ENCODE measurements around the gene MYBPC2. TPM values are rescaled to one million over a fixed set of nuclear protein-coding genes. Genes with fewer than 3 reads are reported as not detected.

The MYBPC2 gene
- total RNA-seq, 1 donor from 2014 or later = not detected

DNA sequence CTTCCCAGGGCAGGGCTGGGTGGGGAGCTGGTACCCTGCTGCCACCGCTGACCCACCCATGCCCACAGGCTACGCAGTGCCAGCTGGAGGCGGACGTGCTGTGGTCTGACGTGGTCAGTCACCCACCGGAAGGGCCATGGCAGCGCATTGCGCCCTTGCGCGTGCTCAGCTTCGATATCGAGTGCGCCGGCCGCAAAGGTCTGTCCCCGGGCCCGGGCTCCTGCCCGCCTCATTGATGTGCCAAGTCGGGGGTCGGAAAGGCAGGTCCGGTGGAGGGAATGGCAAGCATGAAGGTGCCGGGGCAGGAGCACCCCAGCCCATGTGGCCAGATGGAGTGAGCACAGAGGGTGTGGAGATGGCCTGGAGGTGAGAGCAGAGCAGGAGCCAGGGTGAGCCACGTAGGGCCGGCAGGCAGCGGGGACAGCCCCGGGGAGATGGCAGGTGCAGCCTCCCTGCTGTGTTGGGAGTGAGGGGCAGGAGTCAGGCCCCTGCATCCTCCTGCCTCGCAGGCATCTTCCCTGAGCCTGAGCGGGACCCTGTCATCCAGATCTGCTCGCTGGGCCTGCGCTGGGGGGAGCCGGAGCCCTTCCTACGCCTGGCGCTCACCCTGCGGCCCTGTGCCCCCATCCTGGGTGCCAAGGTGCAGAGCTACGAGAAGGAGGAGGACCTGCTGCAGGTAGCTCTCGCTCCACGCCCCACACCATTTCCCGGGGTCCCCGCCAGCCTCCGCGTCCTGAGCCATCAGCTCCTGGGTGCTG, 30.0 kb upstream of the MYBPC2 start:
- Histone ChIP-seq H3K9me3 (no peaks in the 10 kb centered on the region), H3K4me3 (no peak overlapping the region), H3K27ac (no peak overlapping the region), H3K4me1 (no peaks in the 10 kb centered on the region), H3K27me3 (no peaks in the 10 kb centered on the region), H3K36me3 (peaks cover 0 to 7% of the 10 kb centered on the region in 2 donors)
- intact Hi-C loops (cut with DNase I) = no loop called here
- no peak for DNase-seq (ENCODE audit: extremely low spot score in 2 of 2)
- TF ChIP-seq, protein P1, sequence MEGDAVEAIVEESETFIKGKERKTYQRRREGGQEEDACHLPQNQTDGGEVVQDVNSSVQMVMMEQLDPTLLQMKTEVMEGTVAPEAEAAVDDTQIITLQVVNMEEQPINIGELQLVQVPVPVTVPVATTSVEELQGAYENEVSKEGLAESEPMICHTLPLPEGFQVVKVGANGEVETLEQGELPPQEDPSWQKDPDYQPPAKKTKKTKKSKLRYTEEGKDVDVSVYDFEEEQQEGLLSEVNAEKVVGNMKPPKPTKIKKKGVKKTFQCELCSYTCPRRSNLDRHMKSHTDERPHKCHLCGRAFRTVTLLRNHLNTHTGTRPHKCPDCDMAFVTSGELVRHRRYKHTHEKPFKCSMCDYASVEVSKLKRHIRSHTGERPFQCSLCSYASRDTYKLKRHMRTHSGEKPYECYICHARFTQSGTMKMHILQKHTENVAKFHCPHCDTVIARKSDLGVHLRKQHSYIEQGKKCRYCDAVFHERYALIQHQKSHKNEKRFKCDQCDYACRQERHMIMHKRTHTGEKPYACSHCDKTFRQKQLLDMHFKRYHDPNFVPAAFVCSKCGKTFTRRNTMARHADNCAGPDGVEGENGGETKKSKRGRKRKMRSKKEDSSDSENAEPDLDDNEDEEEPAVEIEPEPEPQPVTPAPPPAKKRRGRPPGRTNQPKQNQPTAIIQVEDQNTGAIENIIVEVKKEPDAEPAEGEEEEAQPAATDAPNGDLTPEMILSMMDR (IDR thresholded peaks at IDR 0.05) = no peak
- TF ChIP-seq POLR2AphosphoS5 (IDR thresholded peaks at IDR 0.05; ENCODE audit: insufficient read depth in 1 of 2, low read depth in 1 of 2) (no peak), POLR2A (IDR thresholded peaks at IDR 0.05) (no peak)

DNA sequence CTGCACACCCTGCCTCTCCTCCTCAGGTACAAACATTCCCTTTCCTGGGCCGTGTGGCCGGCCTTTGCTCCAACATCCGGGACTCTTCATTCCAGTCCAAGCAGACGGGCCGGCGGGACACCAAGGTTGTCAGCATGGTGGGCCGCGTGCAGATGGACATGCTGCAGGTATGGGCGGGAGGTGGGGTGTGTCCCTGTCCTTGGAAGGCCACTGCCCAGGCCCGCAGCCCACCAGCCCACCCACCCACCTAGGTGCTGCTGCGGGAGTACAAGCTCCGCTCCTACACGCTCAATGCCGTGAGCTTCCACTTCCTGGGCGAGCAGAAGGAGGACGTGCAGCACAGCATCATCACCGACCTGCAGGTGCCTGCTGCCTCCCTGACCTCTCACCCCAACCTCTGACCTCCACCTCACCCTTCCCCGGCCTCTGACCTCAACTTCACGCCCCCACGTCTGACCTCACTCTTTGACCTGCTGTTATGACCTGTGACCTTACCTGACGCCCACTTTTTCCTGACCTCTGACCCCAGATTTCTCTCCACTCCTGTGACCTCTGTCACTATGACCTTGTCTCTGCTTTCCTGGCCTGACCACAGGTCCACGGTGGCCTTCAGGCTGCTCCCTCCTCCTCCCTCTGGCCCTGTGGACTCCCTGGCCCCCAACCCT, 26.4 kb upstream of the MYBPC2 start:
- Histone ChIP-seq H3K27ac (no peak overlapping the region), H3K4me3 (no peak overlapping the region), H3K27me3 (no peaks in the 10 kb centered on the region), H3K4me1 (no peaks in the 10 kb centered on the region), H3K9me3 (no peaks in the 10 kb centered on the region), H3K36me3 (peaks cover 0 to 16% of the 10 kb centered on the region in 2 donors)
- DNase-seq (ENCODE audit: extremely low spot score in 2 of 2) = no peak
- intact Hi-C loops (cut with DNase I) = no loop called here
- TF ChIP-seq, protein P1 (IDR thresholded peaks at IDR 0.05) = no peak
- TF ChIP-seq POLR2AphosphoS5 (IDR thresholded peaks at IDR 0.05; ENCODE audit: insufficient read depth in 1 of 2, low read depth in 1 of 2) = no peak
- no peak for TF ChIP-seq POLR2A (IDR thresholded peaks at IDR 0.05)

DNA sequence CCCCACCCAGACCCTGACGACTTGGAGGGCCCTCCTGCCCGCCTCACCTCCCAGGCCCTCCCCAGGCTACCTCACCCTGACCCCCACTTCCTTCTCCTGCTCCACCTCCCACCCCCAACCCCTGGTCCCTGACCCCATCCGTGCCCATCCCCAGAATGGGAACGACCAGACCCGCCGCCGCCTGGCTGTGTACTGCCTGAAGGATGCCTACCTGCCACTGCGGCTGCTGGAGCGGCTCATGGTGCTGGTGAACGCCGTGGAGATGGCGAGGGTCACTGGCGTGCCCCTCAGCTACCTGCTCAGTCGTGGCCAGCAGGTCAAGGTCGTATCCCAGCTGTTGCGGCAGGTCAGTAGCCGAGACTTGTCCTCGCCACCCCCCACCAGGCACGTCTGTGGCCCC, 25.9 kb upstream of the MYBPC2 start:
- no peak overlapping the region for H3K4me3 ChIP-seq
- H3K9me3 ChIP-seq = no peaks in the 10 kb centered on the region
- no peak overlapping the region for H3K27ac ChIP-seq
- TF ChIP-seq, protein P1 (IDR thresholded peaks at IDR 0.05) = no peak
- TF ChIP-seq POLR2A (IDR thresholded peaks at IDR 0.05) = no peak
- H3K27me3 ChIP-seq = no peaks in the 10 kb centered on the region
- intact Hi-C loops (cut with DNase I) = no loop called here
- no peaks in the 10 kb centered on the region for H3K4me1 ChIP-seq
- peaks cover 0 to 16% of the 10 kb centered on the region in 2 donors for H3K36me3 ChIP-seq
- DNase-seq (ENCODE audit: extremely low spot score in 2 of 2) = no peak

GRCh38 chr19:50409347-50409746, 23.3 kb upstream of the MYBPC2 start:
- Histone ChIP-seq H3K27me3 (no peaks in the 10 kb centered on the region), H3K9me3 (no peaks in the 10 kb centered on the region), H3K36me3 (peaks cover 0 to 9% of the 10 kb centered on the region in 2 donors), H3K4me1 (no peaks in the 10 kb centered on the region), H3K27ac (no peak overlapping the region), H3K4me3 (no peak overlapping the region)
- no peak for DNase-seq (ENCODE audit: extremely low spot score in 2 of 2)
- intact Hi-C loops (cut with DNase I) = no loop called here
- no peak for TF ChIP-seq POLR2AphosphoS5 (IDR thresholded peaks at IDR 0.05; ENCODE audit: insufficient read depth in 1 of 2, low read depth in 1 of 2)
- TF ChIP-seq POLR2A (IDR thresholded peaks at IDR 0.05) = no peak
- TF ChIP-seq, protein P1 (IDR thresholded peaks at IDR 0.05) = no peak

GRCh38 chr19:50410109-50410508, 22.6 kb upstream of the MYBPC2 start:
- TF ChIP-seq POLR2AphosphoS5 (IDR thresholded peaks at IDR 0.05; ENCODE audit: insufficient read depth in 1 of 2, low read depth in 1 of 2) (no peak), POLR2A (IDR thresholded peaks at IDR 0.05) (no peak)
- TF ChIP-seq, protein P1 (IDR thresholded peaks at IDR 0.05) = no peak

More at GRCh38 chr19:50410109-50410508, 22.6 kb upstream of the MYBPC2 start:
- H3K9me3 ChIP-seq = no peaks in the 10 kb centered on the region
- no peaks in the 10 kb centered on the region for H3K4me1 ChIP-seq
- H3K27ac ChIP-seq = no peak overlapping the region
- intact Hi-C loops (cut with DNase I) = no loop called here
- H3K4me3 ChIP-seq = no peak overlapping the region
- H3K27me3 ChIP-seq = no peaks in the 10 kb centered on the region
- DNase-seq (ENCODE audit: extremely low spot score in 2 of 2) = no peak
- peaks cover 0 to 9% of the 10 kb centered on the region in 2 donors for H3K36me3 ChIP-seq

All from vagina (tissue), 2 donors.